MM.1S (cell line): ENCODE measurements around the gene SCAMP4.

ENCODE experiments used
- DNase-seq: peaks from one replicate; pipeline ENCODE4 v3.0.0-alpha.2; 2015
- H2AFZ ChIP-seq: fragments of 300-600 bp; sonication (generic); 2 replicates; pipeline ENCODE4 v1.6.0; 2016; ENCODE audit warnings: antibody characterized with exemption, low read length
- H3F3A ChIP-seq: fragments of 300-600 bp; sonication (generic); 2 replicates; pipeline ENCODE4 v1.6.1; 2016; ENCODE audit warnings: mild to moderate bottlenecking, antibody characterized with exemption, low read length, moderate library complexity, mixed read lengths; ENCODE audit not compliant: insufficient read depth
- H3K27ac ChIP-seq: fragments of 300-600 bp; sonication (generic); 2 replicates; pipeline ENCODE4 v1.5.1; 2016; ENCODE audit warnings: mild to moderate bottlenecking, low read length
- H3K27me3 ChIP-seq: fragments of 300-600 bp; sonication (generic); replicated peaks from 2 replicates; pipeline ENCODE4 v1.6.0; 2016; ENCODE audit warnings: low read length; ENCODE audit not compliant: insufficient read depth
- H3K36me3 ChIP-seq: fragments of 300-600 bp; sonication (generic); replicated peaks from 2 replicates; pipeline ENCODE4 v1.6.1; 2016; ENCODE audit warnings: mild to moderate bottlenecking, low read length, mixed read lengths; ENCODE audit not compliant: insufficient read depth
- H3K4me1 ChIP-seq: fragments of 300-600 bp; sonication (generic); 2 replicates; pipeline ENCODE4 v1.6.1; 2016; ENCODE audit warnings: low read length, mixed read lengths
- H3K4me2 ChIP-seq: fragments of 300-600 bp; sonication (generic); 2 replicates; pipeline ENCODE4 v1.6.0; 2016; ENCODE audit warnings: low read depth, low read length
- H3K4me3 ChIP-seq: fragments of 300-600 bp; sonication (generic); 2 replicates; pipeline ENCODE4 v1.5.1; 2016; ENCODE audit warnings: low read length, mixed read lengths
- H3K79me2 ChIP-seq: fragments of 300-600 bp; sonication (generic); 2 replicates; pipeline ENCODE4 v1.6.1; 2016; ENCODE audit warnings: mixed run types, low read length, mixed read lengths
- H3K9ac ChIP-seq: fragments of 300-600 bp; sonication (generic); 2 replicates; pipeline ENCODE4 v1.6.1; 2016; ENCODE audit warnings: low read length, mixed read lengths
- H3K9me2 ChIP-seq: fragments of 300-600 bp; sonication (generic); replicated peaks from 2 replicates; pipeline ENCODE4 v1.6.1; 2016; ENCODE audit warnings: mild to moderate bottlenecking, low read length, mixed read lengths; ENCODE audit not compliant: insufficient read depth
- H3K9me3 ChIP-seq: fragments of 300-600 bp; sonication (generic); replicated peaks from 2 replicates; pipeline ENCODE4 v1.6.1; 2016; ENCODE audit warnings: mild to moderate bottlenecking, low read length, mixed read lengths; ENCODE audit not compliant: insufficient read depth
- H4K20me1 ChIP-seq: fragments of 300-600 bp; sonication (generic); 2 replicates; pipeline ENCODE4 v1.6.1; 2016; ENCODE audit warnings: mild to moderate bottlenecking, low read length, moderate library complexity, mixed read lengths; ENCODE audit not compliant: insufficient read depth
- EZH2 ChIP-seq: fragments of 300-600 bp; sonication (generic); optimal IDR thresholded peaks from 2 replicates; pipeline ENCODE3; 2017; ENCODE audit warnings: low read depth, mild to moderate bottlenecking, antibody characterized with exemption, low read length, mixed read lengths
- EZH2phosphoT487 ChIP-seq: fragments of 300-600 bp; sonication (generic); IDR thresholded peaks from 2 replicates; pipeline ENCODE4 v1.6.1; 2018; ENCODE audit warnings: antibody characterized with exemption, low read length
- TF ChIP-seq, protein P1 (sequence below): fragments of 300-600 bp; sonication (generic); IDR thresholded peaks from 2 replicates; pipeline ENCODE4 v1.5.1; 2016; ENCODE audit warnings: antibody characterized with exemption, low read length, mixed read lengths

SCAMP4 gene

DNA sequence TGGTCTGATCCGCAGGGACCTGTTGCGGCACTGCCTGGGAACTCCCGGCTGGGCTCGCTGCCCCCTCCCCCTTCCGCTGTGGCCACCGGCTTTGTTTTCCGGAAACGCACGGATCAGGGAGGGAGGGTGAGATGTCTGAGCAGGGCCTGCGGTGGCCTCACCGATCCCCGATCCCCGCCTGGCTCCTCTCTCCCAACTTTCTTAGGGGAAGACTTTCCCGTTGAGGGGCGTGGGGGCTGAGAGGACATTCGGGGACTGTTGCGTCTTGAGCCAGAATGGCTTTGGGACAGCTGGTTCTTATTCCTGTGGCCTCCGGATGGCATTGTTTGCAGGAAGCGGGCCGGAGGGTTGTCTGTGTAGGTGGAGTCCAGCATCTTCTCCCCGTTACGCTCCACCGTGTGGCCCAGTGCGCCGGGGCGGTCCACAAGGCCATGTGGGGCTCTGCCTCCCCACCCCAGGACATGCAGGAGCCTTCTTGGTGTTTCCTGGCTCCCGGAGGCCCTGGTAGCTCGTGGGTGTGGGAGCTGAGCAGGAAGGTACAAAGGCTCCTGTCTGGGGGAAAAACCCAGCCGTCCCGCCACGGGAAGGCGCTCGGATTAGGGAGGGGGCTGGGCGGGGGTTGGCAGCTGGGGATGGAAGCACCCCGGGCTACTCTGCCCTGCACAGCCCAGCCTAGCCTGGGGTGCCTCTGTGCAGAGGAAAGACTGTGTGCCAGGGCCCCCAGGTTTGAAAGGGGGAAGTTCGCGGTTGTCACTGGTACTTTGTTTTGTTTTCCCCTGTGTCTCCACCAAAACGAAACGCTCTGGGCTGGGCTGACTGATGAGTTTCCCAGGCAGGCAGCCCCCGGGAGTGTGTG, 37.1 kb downstream of the SCAMP4 start:
- Histone ChIP-seq H3K9me2 (no peaks in the 10 kb centered on the region), H3F3A (peaks cover 28% of the 10 kb centered on the region), H4K20me1 (peaks cover 30% of the 10 kb centered on the region), H3K9ac (peak overlapping the region; percentile 76), H3K4me1 (peaks cover 17% of the 10 kb centered on the region), H3K4me2 (peak overlapping the region; percentile 99), H2AFZ (peak overlapping the region; percentile 46), H3K79me2 (peaks cover 59% of the 10 kb centered on the region), H3K36me3 (peaks cover 2% of the 10 kb centered on the region; the same call in 1 of the 2 replicates), H3K27ac (peak overlapping the region; percentile 77), H3K27me3 (no peaks in the 10 kb centered on the region), H3K9me3 (no peaks in the 10 kb centered on the region), H3K4me3 (peak overlapping the region; percentile 76)
- TF ChIP-seq EZH2phosphoT487, result no peak
- TF ChIP-seq, protein P1, sequence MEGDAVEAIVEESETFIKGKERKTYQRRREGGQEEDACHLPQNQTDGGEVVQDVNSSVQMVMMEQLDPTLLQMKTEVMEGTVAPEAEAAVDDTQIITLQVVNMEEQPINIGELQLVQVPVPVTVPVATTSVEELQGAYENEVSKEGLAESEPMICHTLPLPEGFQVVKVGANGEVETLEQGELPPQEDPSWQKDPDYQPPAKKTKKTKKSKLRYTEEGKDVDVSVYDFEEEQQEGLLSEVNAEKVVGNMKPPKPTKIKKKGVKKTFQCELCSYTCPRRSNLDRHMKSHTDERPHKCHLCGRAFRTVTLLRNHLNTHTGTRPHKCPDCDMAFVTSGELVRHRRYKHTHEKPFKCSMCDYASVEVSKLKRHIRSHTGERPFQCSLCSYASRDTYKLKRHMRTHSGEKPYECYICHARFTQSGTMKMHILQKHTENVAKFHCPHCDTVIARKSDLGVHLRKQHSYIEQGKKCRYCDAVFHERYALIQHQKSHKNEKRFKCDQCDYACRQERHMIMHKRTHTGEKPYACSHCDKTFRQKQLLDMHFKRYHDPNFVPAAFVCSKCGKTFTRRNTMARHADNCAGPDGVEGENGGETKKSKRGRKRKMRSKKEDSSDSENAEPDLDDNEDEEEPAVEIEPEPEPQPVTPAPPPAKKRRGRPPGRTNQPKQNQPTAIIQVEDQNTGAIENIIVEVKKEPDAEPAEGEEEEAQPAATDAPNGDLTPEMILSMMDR, result peak; percentile 14
- DNase-seq, result peak; percentile 81

DNA sequence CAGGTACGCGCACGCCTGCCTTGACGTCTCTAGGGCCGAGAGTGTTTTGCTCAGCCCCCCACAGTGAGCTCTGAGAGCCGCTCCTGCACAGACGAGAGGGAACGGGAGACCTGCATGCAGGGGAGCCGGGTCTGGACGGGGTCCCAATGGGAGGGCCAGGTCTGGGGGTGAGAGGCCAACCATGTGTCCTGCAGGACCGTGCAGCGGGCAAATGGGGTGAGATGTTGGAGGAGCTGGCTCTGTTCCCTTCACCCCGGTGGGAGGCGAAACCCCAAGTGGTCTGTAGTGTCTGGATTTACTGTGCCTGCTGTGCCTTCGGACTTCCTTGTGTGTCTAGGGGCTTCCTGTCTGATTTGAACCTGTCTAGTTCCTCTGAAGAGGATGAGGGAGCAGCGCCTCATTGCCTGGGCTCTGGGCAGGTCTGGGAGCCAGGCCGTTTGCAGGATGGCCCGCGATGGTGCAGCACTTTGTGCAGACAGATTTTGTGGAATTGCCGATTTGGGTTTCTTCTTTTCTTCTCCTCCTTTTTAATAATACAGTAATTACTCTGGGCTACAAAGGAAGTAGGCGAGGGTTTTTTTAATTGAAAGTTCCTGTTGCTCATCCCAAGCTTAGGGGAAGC, 37.8 kb downstream of the SCAMP4 start:
- TF ChIP-seq, protein P1, result no peak
- TF ChIP-seq EZH2, result no peak
- TF ChIP-seq EZH2phosphoT487, result no peak
- Histone ChIP-seq H3K36me3 (peaks cover 2% of the 10 kb centered on the region; the same call in 1 of the 2 replicates), H3K4me1 (peaks cover 17% of the 10 kb centered on the region), H3F3A (peaks cover 28% of the 10 kb centered on the region), H3K9me3 (no peaks in the 10 kb centered on the region), H3K27ac (peak overlapping the region; percentile 77; the same call in 1 of the 2 replicates), H3K4me2 (peak overlapping the region; percentile 99), H3K27me3 (no peaks in the 10 kb centered on the region), H3K9me2 (no peaks in the 10 kb centered on the region), H3K9ac (peak overlapping the region; percentile 76), H3K79me2 (peaks cover 67% of the 10 kb centered on the region), H2AFZ (no peak overlapping the region), H4K20me1 (peaks cover 34% of the 10 kb centered on the region), H3K4me3 (peak overlapping the region; percentile 76)
- no peak for DNase-seq

DNA sequence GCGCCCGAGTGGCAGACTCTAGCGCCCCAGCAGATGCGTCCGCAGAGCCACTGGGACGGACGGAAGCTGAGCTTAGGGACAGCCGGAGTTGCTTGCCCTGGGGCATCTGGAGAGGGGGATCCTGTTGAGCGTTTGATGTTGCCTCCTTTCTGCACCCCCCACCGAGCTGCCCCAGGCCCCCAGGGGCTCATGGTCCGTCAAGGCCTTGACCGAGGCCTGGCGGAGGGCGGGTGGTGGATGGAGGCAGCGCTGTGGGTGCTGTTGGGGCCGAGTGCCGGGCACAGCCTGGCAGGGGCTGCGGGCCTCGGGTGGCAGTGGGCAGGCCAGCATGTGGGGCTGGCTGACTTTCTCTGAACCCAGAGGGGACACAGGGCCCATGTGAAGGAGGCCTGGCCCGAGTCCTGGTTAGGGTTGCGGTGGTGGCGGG, 38.5 kb downstream of the SCAMP4 start:
- Histone ChIP-seq H3K36me3 (peaks cover 2% of the 10 kb centered on the region; the same call in 1 of the 2 replicates), H3K27me3 (no peaks in the 10 kb centered on the region), H3F3A (peaks cover 28% of the 10 kb centered on the region), H3K4me1 (peaks cover 17% of the 10 kb centered on the region), H3K4me3 (peak overlapping the region; percentile 76; the same call in 1 of the 2 replicates), H3K27ac (no peak overlapping the region), H3K9me2 (no peaks in the 10 kb centered on the region), H3K4me2 (peak overlapping the region; percentile 99; the same call in 1 of the 2 replicates), H3K79me2 (peaks cover 73% of the 10 kb centered on the region), H3K9ac (no peak overlapping the region), H2AFZ (no peak overlapping the region), H3K9me3 (no peaks in the 10 kb centered on the region), H4K20me1 (peaks cover 37% of the 10 kb centered on the region)
- TF ChIP-seq, protein P1, result no peak
- TF ChIP-seq EZH2phosphoT487 (no peak), EZH2 (no peak)
- no peak for DNase-seq
